ENCODE results near the gene RNF151.
A peak's percentile ranks its signal among the peaks of the same experiment; 100 is the strongest.

RNF151 gene

DNA sequence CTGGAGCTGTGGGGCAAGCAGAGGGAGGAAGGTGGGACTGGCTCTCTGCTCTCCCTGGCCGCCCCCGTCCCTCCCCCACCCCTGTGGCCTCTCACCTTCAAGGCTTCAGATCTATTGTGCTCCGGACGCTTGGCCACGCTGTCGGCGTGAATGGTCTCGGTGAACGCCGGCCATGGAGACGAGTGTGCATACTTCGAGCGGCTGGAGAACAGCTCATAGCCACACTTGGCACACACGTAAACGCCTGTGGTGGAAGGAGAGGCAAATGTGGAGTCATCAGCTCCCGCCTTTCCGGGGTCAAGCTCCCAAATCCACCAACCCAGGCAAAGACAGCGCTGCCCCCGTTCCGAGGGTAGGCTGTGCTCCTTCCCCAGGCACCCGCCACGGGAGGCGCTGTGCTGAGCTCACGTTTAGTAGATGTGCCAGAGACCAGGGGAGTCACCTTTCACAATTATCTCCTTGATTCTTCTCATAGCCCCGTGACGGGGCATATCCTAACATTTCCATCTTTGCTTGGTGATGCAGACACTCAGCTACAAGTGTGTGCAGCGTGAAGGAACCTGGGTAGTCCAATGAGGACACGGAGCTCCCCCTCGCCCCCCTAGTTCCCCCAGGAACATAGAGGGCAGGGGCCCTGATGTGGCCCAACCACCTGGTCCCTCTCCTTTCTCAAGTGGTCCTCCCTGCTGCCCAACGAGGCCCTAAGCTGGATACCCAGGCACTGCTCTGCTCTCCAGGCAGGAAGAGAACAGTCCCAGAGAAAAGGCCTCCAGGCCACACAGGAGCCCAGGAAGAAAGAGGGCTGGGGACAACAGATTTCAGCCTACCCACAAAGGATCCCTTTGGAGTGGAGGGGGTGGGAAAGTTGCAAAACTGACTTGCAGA lies 25.3 kb upstream of the RNF151 start:
- peak overlapping the region; percentile 85 for H3K27ac ChIP-seq

DNA sequence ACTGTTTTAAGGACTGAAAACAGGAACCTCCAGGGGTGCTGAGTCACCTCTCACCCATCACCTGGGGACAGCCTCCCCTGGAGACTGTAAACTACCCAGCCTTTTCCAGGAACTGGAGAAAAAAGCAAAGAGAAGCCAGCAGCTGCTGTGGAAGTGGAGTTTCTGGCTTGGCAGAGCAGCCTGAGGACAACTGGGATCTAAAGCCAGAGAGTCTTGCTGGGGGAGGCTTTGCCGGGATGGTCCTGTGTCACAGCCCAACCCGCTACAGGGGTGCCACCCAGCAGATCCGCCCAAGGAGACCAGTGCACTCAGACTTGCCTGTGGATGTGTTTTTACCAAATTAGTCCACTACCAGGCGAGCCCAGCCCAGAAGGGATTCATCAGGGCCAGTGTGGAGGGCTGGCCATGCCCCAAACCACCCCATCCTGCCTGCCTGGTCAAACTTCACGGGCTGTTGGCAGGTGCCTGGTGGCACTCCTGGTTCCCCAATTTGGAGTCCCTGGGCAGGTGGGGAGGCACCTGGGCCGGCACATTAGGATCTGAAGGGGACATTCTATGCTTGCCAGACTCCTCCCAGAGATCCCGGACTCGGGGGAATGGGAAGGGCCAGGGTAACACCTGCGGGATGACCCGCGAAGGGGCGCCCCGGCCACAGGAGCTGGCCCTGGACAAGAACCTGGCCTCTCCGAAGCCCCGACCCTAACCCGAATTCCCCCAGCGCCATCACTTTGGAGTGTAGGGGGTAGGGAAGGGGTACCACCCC lies 24.4 kb upstream of the RNF151 start:
- no peak for TF ChIP-seq ZFX (IDR thresholded peaks at IDR 0.05)
- TF ChIP-seq, protein P1, sequence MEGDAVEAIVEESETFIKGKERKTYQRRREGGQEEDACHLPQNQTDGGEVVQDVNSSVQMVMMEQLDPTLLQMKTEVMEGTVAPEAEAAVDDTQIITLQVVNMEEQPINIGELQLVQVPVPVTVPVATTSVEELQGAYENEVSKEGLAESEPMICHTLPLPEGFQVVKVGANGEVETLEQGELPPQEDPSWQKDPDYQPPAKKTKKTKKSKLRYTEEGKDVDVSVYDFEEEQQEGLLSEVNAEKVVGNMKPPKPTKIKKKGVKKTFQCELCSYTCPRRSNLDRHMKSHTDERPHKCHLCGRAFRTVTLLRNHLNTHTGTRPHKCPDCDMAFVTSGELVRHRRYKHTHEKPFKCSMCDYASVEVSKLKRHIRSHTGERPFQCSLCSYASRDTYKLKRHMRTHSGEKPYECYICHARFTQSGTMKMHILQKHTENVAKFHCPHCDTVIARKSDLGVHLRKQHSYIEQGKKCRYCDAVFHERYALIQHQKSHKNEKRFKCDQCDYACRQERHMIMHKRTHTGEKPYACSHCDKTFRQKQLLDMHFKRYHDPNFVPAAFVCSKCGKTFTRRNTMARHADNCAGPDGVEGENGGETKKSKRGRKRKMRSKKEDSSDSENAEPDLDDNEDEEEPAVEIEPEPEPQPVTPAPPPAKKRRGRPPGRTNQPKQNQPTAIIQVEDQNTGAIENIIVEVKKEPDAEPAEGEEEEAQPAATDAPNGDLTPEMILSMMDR (conservative IDR thresholded peaks at IDR 0.05): no peak
- peak overlapping the region; percentile 85 for H3K27ac ChIP-seq

More for the DNA sequence above, 25.3 kb upstream of the RNF151 start:
- TF ChIP-seq, protein P1 (conservative IDR thresholded peaks at IDR 0.05): no peak
- TF ChIP-seq ZFX (IDR thresholded peaks at IDR 0.05): no peak

DNA sequence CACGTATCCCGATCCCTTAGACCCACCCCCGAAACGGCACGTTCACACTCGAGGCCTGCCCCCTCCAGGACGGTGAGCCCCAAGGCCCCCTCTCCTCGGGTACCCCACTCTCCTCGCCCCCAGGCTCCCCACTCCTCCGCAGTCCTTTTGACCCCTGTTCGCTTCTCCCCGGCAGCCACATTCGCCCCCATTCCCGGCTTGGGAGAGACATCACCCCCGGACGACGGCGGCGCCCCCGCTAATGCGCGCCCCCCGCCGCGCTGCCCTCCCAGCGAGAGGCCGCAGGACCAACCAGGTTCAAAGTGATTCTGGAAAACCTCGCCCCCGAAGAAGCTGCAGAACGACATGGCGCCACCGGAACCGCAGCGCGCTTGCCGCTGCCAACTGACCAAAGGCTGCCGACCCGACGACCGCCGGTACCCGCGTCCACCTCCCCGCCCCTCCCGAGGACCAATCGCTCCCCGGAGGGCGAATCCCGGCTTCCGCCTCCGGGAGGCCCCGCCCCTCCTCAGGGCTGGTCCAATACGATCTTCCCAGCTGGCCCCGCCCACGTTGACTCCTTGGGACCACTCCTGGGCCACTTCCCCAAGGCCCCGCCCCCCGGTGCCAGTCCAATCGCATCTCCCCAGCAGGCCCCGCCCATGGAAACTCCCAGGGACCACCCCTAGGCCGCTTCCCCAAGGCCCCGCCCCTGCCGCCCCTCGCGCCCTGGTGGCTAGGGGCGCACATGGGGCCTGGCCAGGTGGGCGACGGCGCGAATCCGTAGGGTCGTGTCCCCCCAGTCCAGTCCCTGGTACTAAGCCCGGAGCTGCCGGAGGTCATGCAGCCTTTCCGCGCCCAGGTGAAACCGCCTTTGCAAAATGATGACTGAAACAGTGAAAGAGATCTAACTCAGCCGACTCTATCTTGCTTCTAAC lies 23.6 kb upstream of the RNF151 start, which contains the start of gene MSRB1:
Gene MSRB1 (minus strand): TSS at position 390 of the 917 bp plus-strand sequence. CDS start 43 bp downstream, at position 347.
- TF ChIP-seq, protein P1 (conservative IDR thresholded peaks at IDR 0.05): no peak
- TF ChIP-seq ZFX (IDR thresholded peaks at IDR 0.05): no peak

DNA sequence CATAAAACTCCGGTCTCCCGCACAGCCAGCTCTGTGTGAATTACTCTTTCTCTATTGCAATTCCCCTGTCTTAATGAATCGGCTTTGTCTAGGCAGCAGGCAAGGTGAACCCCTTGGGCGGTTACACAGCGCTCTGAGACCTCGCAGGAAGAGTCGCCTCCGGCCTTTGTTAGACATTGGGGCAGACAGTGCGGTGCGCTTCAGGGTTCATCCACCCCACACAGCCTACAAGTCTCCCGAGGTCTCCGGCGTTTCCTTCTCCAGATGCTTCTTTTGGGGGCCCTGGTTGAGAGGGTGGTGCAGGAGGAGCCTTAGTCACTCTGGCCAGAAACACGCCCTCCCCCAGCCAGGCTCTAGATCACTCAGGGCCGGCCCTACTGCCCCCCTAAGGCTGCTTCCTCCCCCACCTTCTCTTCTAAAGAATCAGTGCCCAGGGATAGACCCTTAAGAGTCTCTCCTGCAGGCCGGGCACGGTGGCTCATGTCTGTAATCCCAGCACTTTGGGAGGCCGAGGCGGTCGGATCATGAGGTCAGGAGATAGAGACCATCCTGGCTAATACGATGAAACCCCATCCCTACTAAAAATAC lies 21.9 kb upstream of the RNF151 start:
- H3K27ac ChIP-seq: no peak overlapping the region
- TF ChIP-seq, protein P1 (conservative IDR thresholded peaks at IDR 0.05): no peak
- TF ChIP-seq ZFX (IDR thresholded peaks at IDR 0.05): no peak

More for the DNA sequence above, 23.6 kb upstream of the RNF151 start, which contains the start of gene MSRB1:
- peak within 1 kb of the TSS; percentile 85 for H3K27ac ChIP-seq

DNA sequence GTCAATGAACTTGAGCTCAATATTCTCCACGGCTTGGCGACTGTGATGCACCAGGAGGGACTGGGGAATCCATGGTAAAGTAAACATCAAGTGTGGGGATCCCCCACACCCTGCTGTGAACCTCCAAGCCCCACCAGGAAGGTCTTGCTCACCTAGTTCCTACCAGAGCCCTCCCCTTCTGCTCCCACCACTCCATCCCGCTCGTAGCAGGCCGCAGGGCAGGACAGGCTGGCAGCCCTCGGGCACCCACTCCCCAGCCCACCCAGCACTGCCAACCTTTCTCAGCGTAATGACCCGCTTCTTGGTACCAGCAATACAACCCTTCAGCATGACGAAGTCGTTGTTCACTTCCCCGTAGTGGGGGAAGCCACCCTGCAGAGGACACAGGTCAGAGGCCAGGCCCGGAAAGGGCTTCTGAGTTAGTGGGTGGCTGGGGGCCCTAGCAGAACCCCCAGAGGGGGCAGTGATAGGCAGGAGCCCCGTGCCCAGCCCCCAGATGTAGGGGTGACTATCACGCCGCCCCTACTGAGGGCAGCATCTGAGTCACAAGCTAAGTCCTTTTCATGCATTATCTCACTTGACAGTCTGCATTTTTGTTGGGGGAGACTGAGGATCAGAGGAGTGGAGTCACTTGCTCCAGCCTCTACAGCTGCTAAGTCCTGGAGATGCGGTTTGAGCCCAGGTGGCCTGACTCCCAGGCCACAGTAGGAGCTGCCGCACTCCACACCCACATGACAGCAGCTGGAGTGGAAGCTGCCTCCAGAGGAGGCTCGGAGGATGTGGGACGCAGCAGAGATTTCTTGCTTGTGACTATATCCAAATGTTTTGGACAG lies 20.9 kb upstream of the RNF151 start:
- TF ChIP-seq, protein P1 (conservative IDR thresholded peaks at IDR 0.05): no peak
- H3K27ac ChIP-seq: no peak overlapping the region
